Activated naive CD8-positive, alpha-beta T cell treated with anti-CD3 and anti-CD28 coated beads, Interleukin-2, amount 10 ng/mL, durations not matched to agents 7 days and 5 days (primary cell): ENCODE measurements around the gene RBMXL2. TPM values are rescaled to one million over a fixed set of nuclear protein-coding genes. Genes with fewer than 3 reads are reported as not detected.

Experiments
- ATAC-seq: fragments of 150-1000 bp; cut with Tn5 transposase; one replicate; pipeline ENCODE4 v1.10.0; 2021; ENCODE audit warnings: low read depth, moderate library complexity
- POLR2A ChIA-PET: fragments of 350-600 bp; sonication (Branson Sonifier 250); formaldehyde crosslinking; loops from one replicate; lab custom pipeline; 2021; ENCODE audit warnings: antibody characterized with exemption; lab: Charles Lee
- DNase-seq: peaks from one replicate; pipeline ENCODE4 v3.0.0; 2021
- H3K27ac Mint-ChIP-seq: one replicate; pipeline ENCODE4 v1.8.0; 2022; ENCODE audit warnings: mild to moderate bottlenecking, mixed read lengths
- H3K27me3 Mint-ChIP-seq: one replicate; pipeline ENCODE4 v1.8.0; 2022; ENCODE audit warnings: mild to moderate bottlenecking, moderate library complexity, mixed read lengths
- H3K36me3 Mint-ChIP-seq: one replicate; pipeline ENCODE4 v1.8.0; 2021; ENCODE audit warnings: mild to moderate bottlenecking, mixed read lengths
- H3K4me1 Mint-ChIP-seq: one replicate; pipeline ENCODE4 v1.8.0; 2021; ENCODE audit warnings: mixed read lengths
- H3K4me3 Mint-ChIP-seq: one replicate; pipeline ENCODE4 v1.8.0; 2022; ENCODE audit warnings: mild to moderate bottlenecking, moderate library complexity, mixed read lengths
- H3K9me3 Mint-ChIP-seq: one replicate; pipeline ENCODE4 v1.8.0; 2021; ENCODE audit warnings: mixed read lengths
- total RNA-seq, 2 experiments: library from RNA; stranded (reverse); gene quantifications; one replicate each; pipeline ENCODE4 v1.2.3, GENCODE V29; 2021

The RBMXL2 gene
- total RNA-seq, 2 experiments from 2014 or later = not detected

DNA sequence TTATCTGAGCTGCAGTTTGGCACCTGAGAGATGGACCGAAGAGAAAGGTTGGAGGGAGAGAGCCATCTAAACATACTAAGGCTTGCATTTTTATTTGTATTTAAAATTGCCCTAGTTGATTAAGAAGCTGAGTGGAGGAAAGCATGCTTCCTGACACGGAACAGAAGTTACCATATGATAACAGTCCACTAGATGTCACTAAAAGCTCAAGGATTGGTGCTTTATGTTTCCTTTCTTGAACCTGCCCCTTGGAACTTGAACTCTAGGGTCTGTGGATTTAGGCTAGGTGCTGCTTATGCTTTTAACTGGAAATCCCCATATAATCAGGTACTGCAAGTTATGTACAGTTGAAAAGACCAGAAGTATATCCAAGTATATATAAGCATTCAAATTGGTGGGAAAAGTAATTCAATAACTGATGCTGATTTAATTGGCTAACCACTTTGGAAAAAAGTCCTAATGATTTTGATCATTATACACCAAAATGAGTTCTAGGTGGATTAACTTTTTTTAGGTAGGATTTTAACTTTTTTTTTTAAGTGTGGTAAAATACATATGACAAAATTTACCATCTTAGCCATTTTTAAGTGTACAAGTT, 9.5 kb downstream of the RBMXL2 start:
- Mint-ChIP-seq H3K27me3 (peaks cover 14% of the 10 kb centered on the region), H3K9me3 (no peaks in the 10 kb centered on the region), H3K4me3 (no peak overlapping the region), H3K36me3 (no peaks in the 10 kb centered on the region), H3K4me1 (no peaks in the 10 kb centered on the region), H3K27ac (no peak overlapping the region)
- no peak for ATAC-seq
- no peak for DNase-seq
- POLR2A ChIA-PET = no interaction called here

DNA sequence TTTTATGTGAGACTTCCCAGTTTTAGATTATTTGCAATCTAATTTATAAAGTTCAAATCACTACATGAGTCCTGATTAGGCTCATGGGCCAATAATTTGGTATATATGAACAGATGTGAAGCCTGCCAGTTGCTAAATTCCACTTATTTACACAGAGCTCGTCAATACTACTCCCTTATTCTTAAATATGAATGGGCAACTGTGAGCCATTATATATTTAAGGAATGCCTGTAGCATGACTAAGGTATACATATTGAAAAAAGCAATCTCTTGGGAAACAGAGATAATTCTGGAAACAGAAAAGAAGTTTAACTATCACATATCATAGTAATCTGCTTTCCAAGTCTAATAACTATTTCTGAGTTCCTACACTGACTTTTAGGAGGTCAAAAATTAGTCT, 27.0 kb downstream of the RBMXL2 start:
- ATAC-seq (no peak), DNase-seq (no peak)
- H3K27ac Mint-ChIP-seq = no peak overlapping the region
- peaks cover 2% of the 10 kb centered on the region for H3K27me3 Mint-ChIP-seq
- POLR2A ChIA-PET = no interaction called here
- no peaks in the 10 kb centered on the region for H3K36me3 Mint-ChIP-seq
- H3K4me1 Mint-ChIP-seq = no peaks in the 10 kb centered on the region
- no peaks in the 10 kb centered on the region for H3K9me3 Mint-ChIP-seq
- no peak overlapping the region for H3K4me3 Mint-ChIP-seq

DNA sequence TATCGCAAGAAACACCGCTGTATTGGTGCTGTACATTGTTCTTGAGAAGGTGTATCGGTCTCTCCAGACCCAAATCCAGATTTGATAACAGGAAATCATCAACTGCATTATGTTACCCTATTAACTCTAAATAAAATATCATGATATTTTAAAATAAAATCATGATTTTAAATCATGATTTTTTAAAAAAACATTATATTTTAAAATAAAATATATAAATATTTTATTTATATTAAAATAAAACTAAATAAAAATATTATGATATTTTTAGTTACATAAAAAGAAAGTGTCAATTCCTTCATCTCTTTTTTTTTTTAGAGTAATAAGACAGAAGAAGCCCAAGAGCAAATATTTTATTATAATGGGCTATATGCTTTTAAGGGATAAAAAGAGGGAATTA, 27.6 kb downstream of the RBMXL2 start:
- Mint-ChIP-seq H3K27me3 (peaks cover 2% of the 10 kb centered on the region), H3K9me3 (no peaks in the 10 kb centered on the region), H3K27ac (no peak overlapping the region), H3K36me3 (no peaks in the 10 kb centered on the region), H3K4me3 (no peak overlapping the region), H3K4me1 (no peaks in the 10 kb centered on the region)
- POLR2A ChIA-PET = no interaction called here
- DNase-seq (no peak), ATAC-seq (no peak)

DNA sequence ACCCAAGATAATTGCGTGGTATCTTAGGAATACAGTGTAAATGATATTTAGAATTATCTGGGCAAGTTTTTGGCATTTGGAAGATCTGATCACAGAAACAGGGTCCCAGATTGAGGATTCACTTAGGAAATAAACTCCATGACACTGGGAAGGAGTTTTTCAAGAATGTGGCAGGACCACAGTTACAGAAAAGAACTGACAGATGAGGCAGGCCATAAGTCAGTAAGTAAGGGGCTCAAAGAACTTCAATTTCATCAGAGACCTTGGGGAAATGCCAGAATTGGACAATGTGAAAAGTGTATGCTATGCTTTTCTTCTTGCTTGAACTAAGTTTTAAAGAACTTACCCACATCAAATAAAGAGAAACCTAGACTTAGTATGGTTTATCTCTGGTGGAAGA, 49.3 kb downstream of the RBMXL2 start:
- ATAC-seq (no peak), DNase-seq (no peak)
- POLR2A ChIA-PET = no interaction called here
- Mint-ChIP-seq H3K9me3 (no peaks in the 10 kb centered on the region), H3K36me3 (no peaks in the 10 kb centered on the region), H3K27ac (no peak overlapping the region), H3K27me3 (no peaks in the 10 kb centered on the region), H3K4me1 (no peaks in the 10 kb centered on the region), H3K4me3 (no peak overlapping the region)

Other genes starting within 250 kb of the RBMXL2 start
- gene OR10A5, start 243.3 kb upstream of the RBMXL2 start, total RNA-seq = not detected
- gene OR10A2, start 225.9 kb upstream of the RBMXL2 start, total RNA-seq = not detected
- gene OR10A4, start 212.4 kb upstream of the RBMXL2 start, total RNA-seq = not detected
- not detected for gene OR2D2, start 196.5 kb upstream of the RBMXL2 start, total RNA-seq
- gene OR2D3, start 168.0 kb upstream of the RBMXL2 start, total RNA-seq = not detected
- 1 to 10 TPM in 1 of 2 experiments, under 1 TPM in 1; 0.91 to 1.1 TPM for gene ZNF215, start 162.6 kb upstream of the RBMXL2 start, total RNA-seq
- not detected for gene ZNF214, start 68.7 kb upstream of the RBMXL2 start, total RNA-seq
- not detected for gene NLRP14, start 68.5 kb upstream of the RBMXL2 start, total RNA-seq
- not detected for gene SYT9, start 162.9 kb downstream of the RBMXL2 start, total RNA-seq